PC-9 (cell line): ENCODE results near the gene KEL. TPM values are rescaled to one million over a fixed set of nuclear protein-coding genes. Genes with fewer than 3 reads are reported as not detected.

Experiments
- BruUV-seq: library from RNA; stranded (reverse); fragments of 400-500 nt; replicated peaks from 2 replicates; lab custom pipeline; 2021; lab: Mats Ljungman, UMichigan
- CTCF ChIA-PET: fragments of 300-600 bp; sonication (Branson Sonifier 250); formaldehyde crosslinking; loops from one replicate; lab custom pipeline; 2022; ENCODE audit warnings: antibody characterized with exemption; lab: Charles Lee
- POLR2A ChIA-PET: fragments of 300-600 bp; sonication (Branson Sonifier 250); formaldehyde crosslinking; loops from one replicate; lab custom pipeline; 2022; ENCODE audit warnings: antibody characterized with exemption; ENCODE audit not compliant: unreplicated experiment; lab: Charles Lee
- DNase-seq, 2 experiments: peaks; one replicate each; pipeline versions ENCODE4 v3.0.0 to v3.0.0-alpha.2; 2015 to 2022; ENCODE audit warnings: mixed read lengths in 1 of 2
- H2AFZ ChIP-seq: fragments of 200-600 bp; sonication (generic); 2 replicates; pipeline ENCODE4 v1.8.1; 2017; ENCODE audit warnings: antibody characterized with exemption
- H3F3A ChIP-seq: fragments of 200-600 bp; sonication (generic); 2 replicates; pipeline ENCODE4 v1.8.1; 2017; ENCODE audit warnings: antibody characterized with exemption, mild to moderate bottlenecking, low read depth; ENCODE audit not compliant: insufficient read depth
- H3K27ac ChIP-seq: fragments of 200-600 bp; sonication (generic); 2 replicates; pipeline ENCODE4 v1.6.1; 2016; ENCODE audit warnings: mixed run types
- H3K27me3 ChIP-seq: fragments of 200-600 bp; sonication (generic); 2 replicates; pipeline ENCODE4 v1.6.1; 2016; ENCODE audit warnings: low read depth, mixed run types; ENCODE audit not compliant: insufficient read depth
- H3K36me3 ChIP-seq: fragments of 200-600 bp; sonication (generic); 2 replicates; pipeline ENCODE4 v1.6.1; 2016; ENCODE audit warnings: low read depth, mixed run types
- H3K4me1 ChIP-seq: fragments of 200-600 bp; sonication (generic); replicated peaks from 2 replicates; pipeline ENCODE4 v1.6.1; 2016; ENCODE audit warnings: mixed run types; ENCODE audit not compliant: insufficient read depth
- H3K4me2 ChIP-seq: fragments of 200-600 bp; sonication (generic); 2 replicates; pipeline ENCODE4 v1.6.1; 2017; ENCODE audit warnings: mixed run types
- H3K4me3 ChIP-seq: fragments of 200-600 bp; sonication (generic); 2 replicates; pipeline ENCODE4 v1.6.1; 2016; ENCODE audit warnings: mixed run types
- H3K79me2 ChIP-seq: fragments of 200-600 bp; sonication (generic); 2 replicates; pipeline ENCODE4 v1.6.1; 2017; ENCODE audit warnings: low read depth, mixed run types
- H3K9me2 ChIP-seq: fragments of 200-600 bp; sonication (generic); 2 replicates; pipeline ENCODE4 v1.8.1; 2017; ENCODE audit warnings: mild to moderate bottlenecking; ENCODE audit not compliant: insufficient read depth
- H3K9me3 ChIP-seq: fragments of 200-600 bp; sonication (generic); 2 replicates; pipeline ENCODE4 v1.8.1; 2016; ENCODE audit warnings: low read depth; ENCODE audit not compliant: insufficient read depth
- H4K20me1 ChIP-seq: fragments of 200-600 bp; sonication (generic); 2 replicates; pipeline ENCODE4 v1.8.1; 2017; ENCODE audit not compliant: insufficient read depth
- CTCF ChIP-seq: fragments of 200-600 bp; sonication (generic); conservative IDR thresholded peaks from 2 replicates; pipeline ENCODE4 v1.6.1; 2017; ENCODE audit warnings: mixed run types, antibody characterized with exemption, mild to moderate bottlenecking, moderate library complexity
- EZH2 ChIP-seq: fragments of 200-600 bp; sonication (generic); IDR thresholded peaks from 2 replicates; pipeline ENCODE4 v1.8.0; 2017; ENCODE audit warnings: antibody characterized with exemption, low read depth
- intact Hi-C: fragments of 100-400 bp; cut with micrococcal nuclease; formaldehyde crosslinking; loops from one replicate; pipeline ENCODE4 v1.10.0; 2022; ENCODE audit not compliant: unreplicated experiment
- total RNA-seq: library from RNA; stranded (reverse); gene quantifications from 2 replicates; pipeline ENCODE4 v1.2.3, GENCODE V29; 2021

Gene KEL
- total RNA-seq, 1 experiment from 2014 or later, result 0.46 TPM

GRCh38 chr7:142916508-142916907 lies 45.7 kb downstream of the KEL start:
- no peaks in the 10 kb centered on the region for H3F3A ChIP-seq
- no TSS peak for BruUV-seq
- no peaks in the 10 kb centered on the region for H3K9me3 ChIP-seq
- no peak overlapping the region for H3K27ac ChIP-seq
- H2AFZ ChIP-seq, result no peak overlapping the region
- no peaks in the 10 kb centered on the region for H3K36me3 ChIP-seq
- peaks cover 20% of the 10 kb centered on the region for H3K4me1 ChIP-seq
- no peak overlapping the region for H3K4me3 ChIP-seq
- H4K20me1 ChIP-seq, result no peaks in the 10 kb centered on the region
- POLR2A ChIA-PET, result interaction anchor here (0.7 kb wide), 1 partner anchor 35 kb away, joined by 3 read pairs; no protein-coding TSS in a partner anchor
- no peak for DNase-seq
- H3K4me2 ChIP-seq, result no peak overlapping the region
- CTCF ChIA-PET, result no interaction called here
- no peaks in the 10 kb centered on the region for H3K27me3 ChIP-seq
- H3K9me2 ChIP-seq, result no peaks in the 10 kb centered on the region
- TF ChIP-seq EZH2 (no peak), CTCF (no peak)
- intact Hi-C loops, result no loop called here
- H3K79me2 ChIP-seq, result no peaks in the 10 kb centered on the region

GRCh38 chr7:142915315-142915714 lies 46.8 kb downstream of the KEL start:
- intact Hi-C loops, result no loop called here
- no peak overlapping the region for H3K4me3 ChIP-seq
- TF ChIP-seq CTCF (no peak), EZH2 (no peak)
- H3K36me3 ChIP-seq, result no peaks in the 10 kb centered on the region
- no peaks in the 10 kb centered on the region for H3K9me3 ChIP-seq
- ChIA-PET POLR2A (no interaction called here), CTCF (interaction anchor here (0.7 kb wide), 1 partner anchor 507 kb away, joined by 3 read pairs; no protein-coding TSS in a partner anchor)
- H3K9me2 ChIP-seq, result no peaks in the 10 kb centered on the region
- H2AFZ ChIP-seq, result no peak overlapping the region
- no peaks in the 10 kb centered on the region for H4K20me1 ChIP-seq
- H3F3A ChIP-seq, result peaks cover 3% of the 10 kb centered on the region; the same call in 1 of the 2 replicates
- H3K79me2 ChIP-seq, result no peaks in the 10 kb centered on the region
- peaks cover 25% of the 10 kb centered on the region for H3K4me1 ChIP-seq
- no peak overlapping the region for H3K27ac ChIP-seq
- no TSS peak for BruUV-seq
- no peak overlapping the region for H3K4me2 ChIP-seq
- no peaks in the 10 kb centered on the region for H3K27me3 ChIP-seq
- DNase-seq, result no peak

- Histone ChIP-seq H3K27ac (no peak overlapping the region), H3K27me3 (no peaks in the 10 kb centered on the region), H3K9me3 (no peaks in the 10 kb centered on the region), H3K36me3 (no peaks in the 10 kb centered on the region), H2AFZ (no peak overlapping the region), H4K20me1 (no peaks in the 10 kb centered on the region), H3K4me2 (no peak overlapping the region; the same call in 1 of the 2 replicates), H3K4me1 (peaks cover 36% of the 10 kb centered on the region), H3K79me2 (no peaks in the 10 kb centered on the region), H3K4me3 (no peak overlapping the region), H3F3A (peaks cover 14% of the 10 kb centered on the region; the same call in 1 of the 2 replicates), H3K9me2 (no peaks in the 10 kb centered on the region)
- intact Hi-C loops, result loop anchor here (5.0 kb wide), 1 partner anchor 83 kb away; no protein-coding TSS in a partner anchor
- no TSS peak for BruUV-seq
- no peak for DNase-seq
- no peak for TF ChIP-seq EZH2
- TF ChIP-seq CTCF, result no peak
- ChIA-PET CTCF (no interaction called here), POLR2A (no interaction called here)
Observed at GRCh38 chr7:142914121-142914520, 48.0 kb downstream of the KEL start.
